ENCODE results near the gene ARNT2.

ARNT2 gene

GRCh38 chr15:80568298-80568697, 164.1 kb downstream of the ARNT2 start:
- peaks cover 0 to 7% (median 5%) of the 10 kb centered on the region in 4 experiments for H3K4me1 ChIP-seq (ENCODE audit: control extremely low read depth in 1 of 4, control insufficient read depth in 4 of 4, insufficient read depth in 4 of 4, low read length in 3 of 4)
- DNase-seq, result no peak
- no peak overlapping the region for H3K4me3 ChIP-seq (ENCODE audit: control insufficient read depth in 1 of 7, extremely low read depth in 1 of 7, insufficient read depth in 4 of 7, low read depth in 2 of 7, low read length in 6 of 7)
- ChIA-PET CTCF (interaction anchor here (0.7 to 4.5 kb wide), 28 partner anchors 8 to 401 kb away, joined by 3 to 57 read pairs (median 4); partner anchors contain the start of genes ABHD17C and CEMIP), POLR2A (interaction anchor here (1.4 kb wide), 1 partner anchor 211 kb away, joined by 4 read pairs; the partner anchor contains the start of gene CEMIP)
- 87% methylated on average over 7 of the region's 8 CpGs for WGBS (ENCODE audit: insufficient coverage)
- H3K36me3 ChIP-seq (ENCODE audit: control insufficient read depth in 4 of 4, insufficient read depth in 4 of 4, low read length in 3 of 4), result no peaks in the 10 kb centered on the region
- H3K27ac ChIP-seq (ENCODE audit: insufficient read depth in 1 of 2, low read depth in 1 of 2, low read length in 2 of 2, poor library complexity in 1 of 2, severe bottlenecking in 2 of 2), result no peak overlapping the region
- no peaks in the 10 kb centered on the region for H3K9me3 ChIP-seq (ENCODE audit: control extremely low read depth in 1 of 5, control insufficient read depth in 4 of 5, insufficient read depth in 2 of 5, low read depth in 1 of 5, low read length in 4 of 5)
- peaks cover 0 to 2% (median 0%) of the 10 kb centered on the region in 5 experiments for H3K27me3 ChIP-seq (replicated peaks in 2 of 5; ENCODE audit: control insufficient read depth in 4 of 5, insufficient read depth in 5 of 5, low read length in 4 of 5)

GRCh38 chr15:80568876-80569605, 164.9 kb downstream of the ARNT2 start:
- Histone ChIP-seq H3K36me3 (ENCODE audit: control insufficient read depth in 4 of 4, insufficient read depth in 4 of 4, low read length in 3 of 4) (no peaks in the 10 kb centered on the region), H3K27ac (ENCODE audit: insufficient read depth in 1 of 2, low read depth in 1 of 2, low read length in 2 of 2, poor library complexity in 1 of 2, severe bottlenecking in 2 of 2) (no peak overlapping the region), H3K9me3 (ENCODE audit: control extremely low read depth in 1 of 5, control insufficient read depth in 4 of 5, insufficient read depth in 2 of 5, low read depth in 1 of 5, low read length in 4 of 5) (no peaks in the 10 kb centered on the region), H3K4me3 (ENCODE audit: control insufficient read depth in 1 of 7, extremely low read depth in 1 of 7, insufficient read depth in 4 of 7, low read depth in 2 of 7, low read length in 6 of 7) (no peak overlapping the region), H3K27me3 (replicated peaks in 2 of 5; ENCODE audit: control insufficient read depth in 4 of 5, insufficient read depth in 5 of 5, low read length in 4 of 5) (peaks cover 0 to 2% (median 0%) of the 10 kb centered on the region in 5 experiments), H3K4me1 (ENCODE audit: control extremely low read depth in 1 of 4, control insufficient read depth in 4 of 4, insufficient read depth in 4 of 4, low read length in 3 of 4) (peaks cover 0 to 7% (median 5%) of the 10 kb centered on the region in 4 experiments)
- 84% methylated on average over 18 of the region's 20 CpGs for WGBS (ENCODE audit: insufficient coverage)
- DNase-seq, result no peak
- CTCF ChIA-PET, result interaction anchor here (1.2 to 4.5 kb wide), 7 partner anchors 13 to 401 kb away, joined by 3 to 57 read pairs (median 10); partner anchors contain the start of gene CEMIP
- POLR2A ChIA-PET, result no interaction called here

- H3K27ac ChIP-seq (ENCODE audit: insufficient read depth in 1 of 2, low read depth in 1 of 2, low read length in 2 of 2, poor library complexity in 1 of 2, severe bottlenecking in 2 of 2), result no peak overlapping the region
- H3K36me3 ChIP-seq (ENCODE audit: control insufficient read depth in 4 of 4, insufficient read depth in 4 of 4, low read length in 3 of 4), result no peaks in the 10 kb centered on the region
- 100% methylated on average over 2 of the region's 4 CpGs for WGBS (ENCODE audit: insufficient coverage)
- DNase-seq, result no peak
- H3K27me3 ChIP-seq (replicated peaks in 2 of 5; ENCODE audit: control insufficient read depth in 4 of 5, insufficient read depth in 5 of 5, low read length in 4 of 5), result peaks cover 0 to 2% (median 0%) of the 10 kb centered on the region in 5 experiments
- ChIA-PET CTCF (interaction anchor here (3.4 to 4.5 kb wide), 2 partner anchors 207 to 400 kb away, joined by 35 to 57 read pairs; no protein-coding TSS in a partner anchor), POLR2A (no interaction called here)
- H3K9me3 ChIP-seq (ENCODE audit: control extremely low read depth in 1 of 5, control insufficient read depth in 4 of 5, insufficient read depth in 2 of 5, low read depth in 1 of 5, low read length in 4 of 5), result no peaks in the 10 kb centered on the region
- H3K4me1 ChIP-seq (ENCODE audit: control extremely low read depth in 1 of 4, control insufficient read depth in 4 of 4, insufficient read depth in 4 of 4, low read length in 3 of 4), result peaks cover 0 to 7% (median 5%) of the 10 kb centered on the region in 4 experiments
- H3K4me3 ChIP-seq (ENCODE audit: control insufficient read depth in 1 of 7, extremely low read depth in 1 of 7, insufficient read depth in 4 of 7, low read depth in 2 of 7, low read length in 6 of 7), result no peak overlapping the region
Measured at GRCh38 chr15:80569656-80570055, 165.5 kb downstream of the ARNT2 start.

- no peaks in the 10 kb centered on the region for H3K36me3 ChIP-seq (ENCODE audit: control insufficient read depth in 4 of 4, insufficient read depth in 4 of 4, low read length in 3 of 4)
Measured at GRCh38 chr15:80570553-80570952, 166.4 kb downstream of the ARNT2 start.

GRCh38 chr15:80572337-80572736, 168.2 kb downstream of the ARNT2 start:
- H3K4me3 ChIP-seq (ENCODE audit: control insufficient read depth in 1 of 7, extremely low read depth in 1 of 7, insufficient read depth in 4 of 7, low read depth in 2 of 7, low read length in 6 of 7), result no peak overlapping the region
- DNase-seq, result no peak
- H3K36me3 ChIP-seq (ENCODE audit: control insufficient read depth in 4 of 4, insufficient read depth in 4 of 4, low read length in 3 of 4), result no peaks in the 10 kb centered on the region
- ChIA-PET CTCF (interaction anchor here (1.0 to 1.2 kb wide), 2 partner anchors 10 to 207 kb away, joined by 3 to 5 read pairs; partner anchors contain the start of gene CEMIP), POLR2A (no interaction called here)
- H3K27me3 ChIP-seq (replicated peaks in 2 of 5; ENCODE audit: control insufficient read depth in 4 of 5, insufficient read depth in 5 of 5, low read length in 4 of 5), result no peaks in the 10 kb centered on the region
- no peak overlapping the region for H3K27ac ChIP-seq (ENCODE audit: insufficient read depth in 1 of 2, low read depth in 1 of 2, low read length in 2 of 2, poor library complexity in 1 of 2, severe bottlenecking in 2 of 2)
- WGBS (ENCODE audit: insufficient coverage), result 60% methylated on average over 2 of the region's 3 CpGs
- H3K4me1 ChIP-seq (ENCODE audit: control extremely low read depth in 1 of 4, control insufficient read depth in 4 of 4, insufficient read depth in 4 of 4, low read length in 3 of 4), result peaks cover 0 to 7% (median 5%) of the 10 kb centered on the region in 4 experiments
- no peaks in the 10 kb centered on the region for H3K9me3 ChIP-seq (ENCODE audit: control extremely low read depth in 1 of 5, control insufficient read depth in 4 of 5, insufficient read depth in 2 of 5, low read depth in 1 of 5, low read length in 4 of 5)

More at GRCh38 chr15:80570553-80570952, 166.4 kb downstream of the ARNT2 start:
- DNase-seq, result no peak
- Histone ChIP-seq H3K4me1 (ENCODE audit: control extremely low read depth in 1 of 4, control insufficient read depth in 4 of 4, insufficient read depth in 4 of 4, low read length in 3 of 4) (peaks cover 0 to 7% (median 5%) of the 10 kb centered on the region in 4 experiments), H3K27me3 (replicated peaks in 2 of 5; ENCODE audit: control insufficient read depth in 4 of 5, insufficient read depth in 5 of 5, low read length in 4 of 5) (peaks cover 0 to 2% (median 0%) of the 10 kb centered on the region in 5 experiments), H3K27ac (ENCODE audit: insufficient read depth in 1 of 2, low read depth in 1 of 2, low read length in 2 of 2, poor library complexity in 1 of 2, severe bottlenecking in 2 of 2) (no peak overlapping the region), H3K9me3 (ENCODE audit: control extremely low read depth in 1 of 5, control insufficient read depth in 4 of 5, insufficient read depth in 2 of 5, low read depth in 1 of 5, low read length in 4 of 5) (no peaks in the 10 kb centered on the region), H3K4me3 (ENCODE audit: control insufficient read depth in 1 of 7, extremely low read depth in 1 of 7, insufficient read depth in 4 of 7, low read depth in 2 of 7, low read length in 6 of 7) (no peak overlapping the region)
- WGBS (ENCODE audit: insufficient coverage), result 83% methylated on average over 6 of the region's 6 CpGs
- ChIA-PET POLR2A (no interaction called here), CTCF (interaction anchor here (1.1 kb wide), 1 partner anchor 205 kb away, joined by 5 read pairs; no protein-coding TSS in a partner anchor)

GRCh38 chr15:80573606-80574005, 169.4 kb downstream of the ARNT2 start:
- Histone ChIP-seq H3K27ac (ENCODE audit: insufficient read depth in 1 of 2, low read depth in 1 of 2, low read length in 2 of 2, poor library complexity in 1 of 2, severe bottlenecking in 2 of 2) (no peak overlapping the region), H3K9me3 (ENCODE audit: control extremely low read depth in 1 of 5, control insufficient read depth in 4 of 5, insufficient read depth in 2 of 5, low read depth in 1 of 5, low read length in 4 of 5) (no peaks in the 10 kb centered on the region), H3K36me3 (ENCODE audit: control insufficient read depth in 4 of 4, insufficient read depth in 4 of 4, low read length in 3 of 4) (no peaks in the 10 kb centered on the region), H3K4me1 (ENCODE audit: control extremely low read depth in 1 of 4, control insufficient read depth in 4 of 4, insufficient read depth in 4 of 4, low read length in 3 of 4) (peaks cover 0 to 7% (median 5%) of the 10 kb centered on the region in 4 experiments), H3K4me3 (ENCODE audit: control insufficient read depth in 1 of 7, extremely low read depth in 1 of 7, insufficient read depth in 4 of 7, low read depth in 2 of 7, low read length in 6 of 7) (no peak overlapping the region), H3K27me3 (replicated peaks in 2 of 5; ENCODE audit: control insufficient read depth in 4 of 5, insufficient read depth in 5 of 5, low read length in 4 of 5) (no peaks in the 10 kb centered on the region)
- ChIA-PET POLR2A (no interaction called here), CTCF (no interaction called here)
- no peak for DNase-seq
- 100% methylated on average over 4 of the region's 4 CpGs for WGBS (ENCODE audit: insufficient coverage)

GRCh38 chr15:80574590-80574989, 170.4 kb downstream of the ARNT2 start:
- Histone ChIP-seq H3K27me3 (replicated peaks in 2 of 5; ENCODE audit: control insufficient read depth in 4 of 5, insufficient read depth in 5 of 5, low read length in 4 of 5) (no peaks in the 10 kb centered on the region), H3K4me1 (ENCODE audit: control extremely low read depth in 1 of 4, control insufficient read depth in 4 of 4, insufficient read depth in 4 of 4, low read length in 3 of 4) (peaks cover 0 to 8% (median 5%) of the 10 kb centered on the region in 4 experiments), H3K9me3 (ENCODE audit: control extremely low read depth in 1 of 5, control insufficient read depth in 4 of 5, insufficient read depth in 2 of 5, low read depth in 1 of 5, low read length in 4 of 5) (no peaks in the 10 kb centered on the region), H3K27ac (ENCODE audit: insufficient read depth in 1 of 2, low read depth in 1 of 2, low read length in 2 of 2, poor library complexity in 1 of 2, severe bottlenecking in 2 of 2) (no peak overlapping the region), H3K4me3 (ENCODE audit: control insufficient read depth in 1 of 7, extremely low read depth in 1 of 7, insufficient read depth in 4 of 7, low read depth in 2 of 7, low read length in 6 of 7) (no peak overlapping the region), H3K36me3 (ENCODE audit: control insufficient read depth in 4 of 4, insufficient read depth in 4 of 4, low read length in 3 of 4) (no peaks in the 10 kb centered on the region)
- ChIA-PET CTCF (interaction anchor here (0.5 to 1.6 kb wide), 2 partner anchors 18 to 38 kb away, joined by 3 to 5 read pairs; no protein-coding TSS in a partner anchor), POLR2A (no interaction called here)
- no peak for DNase-seq
- WGBS (ENCODE audit: insufficient coverage), result 83% methylated on average over 3 of the region's 6 CpGs
